Stimulated activated CD8-positive, alpha-beta memory T cell treated with anti-CD3 and anti-CD28 coated beads, Interleukin-2, amount 100 ng/mL, for 48 hours (primary cell): ENCODE data around the gene AP1G2.
A peak's percentile ranks its signal among the peaks of the same experiment; 100 is the strongest.

Experiments
- DNase-seq, 2 donors: peaks; one replicate each; pipeline ENCODE4 v3.0.0-alpha.2; 2020; ENCODE audit warnings: low read depth in 2 of 2

AP1G2 gene

GRCh38 chr14:23571701-23572523 lies 4.3 kb upstream of the AP1G2 start:
- DNase-seq: no peak

GRCh38 chr14:23570806-23571483 lies 3.4 kb upstream of the AP1G2 start:
- DNase-seq: no peak

- DNase-seq: no peak
These were observed 2.0 kb upstream of the AP1G2 start for GRCh38 chr14:23569443-23570151.

GRCh38 chr14:23568600-23569331 lies 1.2 kb upstream of the AP1G2 start:
- DNase-seq: no peak

- DNase-seq: no peak
These were observed 519 bp upstream of the AP1G2 start for GRCh38 chr14:23568021-23568599.

GRCh38 chr14:23566778-23567185 lies 809 bp downstream of the AP1G2 start:
- DNase-seq: no peak

- DNase-seq: no peak
These were observed 1.3 kb downstream of the AP1G2 start for GRCh38 chr14:23566112-23566777.

- DNase-seq: no peak
These were observed 2.0 kb downstream of the AP1G2 start for GRCh38 chr14:23565626-23566025.

- DNase-seq: no peak
These were observed 2.7 kb downstream of the AP1G2 start for GRCh38 chr14:23564876-23565275.

- no peak for DNase-seq
These were observed 3.3 kb downstream of the AP1G2 start for GRCh38 chr14:23564181-23564812.

- DNase-seq: no peak
These were observed 4.0 kb downstream of the AP1G2 start for GRCh38 chr14:23563473-23564180.

GRCh38 chr14:23562822-23563472 lies 4.6 kb downstream of the AP1G2 start:
- peak in 1 of 2 donors; percentile 33 for DNase-seq

- no peak for DNase-seq
These were observed 5.4 kb downstream of the AP1G2 start for GRCh38 chr14:23561873-23562821.

- DNase-seq: no peak
These were observed 6.3 kb downstream of the AP1G2 start for GRCh38 chr14:23561259-23561658.

- no peak for DNase-seq
These were observed 7.6 kb downstream of the AP1G2 start for GRCh38 chr14:23559926-23560520.

GRCh38 chr14:23559010-23559925 lies 8.3 kb downstream of the AP1G2 start:
- DNase-seq: peak; percentile 59 to 66
